OCI-LY3 (cell line): ENCODE measurements around the gene MED27.

Experiments
- H2AFZ ChIP-seq: fragments of 200-600, 300-600 bp; shearing (Covaris generic); 2 replicates; pipeline ENCODE4 v1.6.0; 2014; ENCODE audit warnings: antibody characterized with exemption, low read depth, low read length
- H3K27ac ChIP-seq: fragments of 200-600, 300-600 bp; sonication (generic); 2 replicates; pipeline ENCODE4 v1.5.1; 2014; ENCODE audit warnings: mild to moderate bottlenecking, low read length, moderate library complexity, mixed read lengths
- H3K27me3 ChIP-seq: fragments of 200-600, 300-600 bp; sonication (generic); 2 replicates; pipeline ENCODE4 v1.6.1; 2014; ENCODE audit warnings: low read depth, low read length, mixed read lengths
- H3K36me3 ChIP-seq: fragments of 200-600, 300-600 bp; sonication (generic); replicated peaks from 2 replicates; pipeline ENCODE3; 2014; ENCODE audit warnings: low read depth, low read length, mixed read lengths
- H3K4me1 ChIP-seq: fragments of 300-600, 200-600 bp; sonication (generic); 2 replicates; pipeline ENCODE4 v1.6.1; 2014; ENCODE audit warnings: low read length, mixed read lengths
- H3K4me2 ChIP-seq: fragments of 200-600, 300-600 bp; sonication (generic); 2 replicates; pipeline ENCODE4 v1.6.1; 2014; ENCODE audit warnings: low read length, mixed read lengths
- H3K4me3 ChIP-seq: fragments of 300-600, 200-600 bp; sonication (generic); 2 replicates; pipeline ENCODE4 v1.5.1; 2014; ENCODE audit warnings: antibody characterized with exemption, mild to moderate bottlenecking, low read length, moderate library complexity
- H3K79me2 ChIP-seq: fragments of 300-600, 200-600 bp; shearing (Covaris generic); 2 replicates; pipeline ENCODE4 v1.6.1; 2014; ENCODE audit warnings: mild to moderate bottlenecking, low read length, mixed read lengths
- H3K9ac ChIP-seq: fragments of 300-600, 200-600 bp; shearing (Covaris generic); 2 replicates; pipeline ENCODE4 v1.6.0; 2014; ENCODE audit warnings: mild to moderate bottlenecking, low read length, moderate library complexity
- H3K9me3 ChIP-seq: fragments of 200-600, 300-600 bp; shearing (Covaris generic); 2 replicates; pipeline ENCODE4 v1.6.1; 2014; ENCODE audit warnings: low read length, mixed read lengths; ENCODE audit not compliant: insufficient read depth
- H4K20me1 ChIP-seq: fragments of 200-600, 300-600 bp; sonication (generic); 2 replicates; pipeline ENCODE4 v1.6.1; 2016; ENCODE audit warnings: low read length, mixed read lengths; ENCODE audit not compliant: insufficient read depth
- CTCF ChIP-seq: fragments of 200-600, 300-600 bp; sonication (generic); IDR thresholded peaks from 2 replicates; pipeline ENCODE4 v1.5.1; 2014; ENCODE audit warnings: antibody characterized with exemption, low read length, low read depth
- EZH2phosphoT487 ChIP-seq: fragments of 200-600 bp; shearing (Covaris generic); IDR thresholded peaks from 2 replicates; pipeline ENCODE4 v1.6.1; 2018; ENCODE audit warnings: antibody characterized with exemption, mixed run types, low read depth

Gene MED27

GRCh38 chr9:131950487-131950886 lies 129.2 kb downstream of the MED27 start:
- Histone ChIP-seq H3K4me3 (no peak overlapping the region), H3K79me2 (no peaks in the 10 kb centered on the region), H4K20me1 (peaks cover 14% of the 10 kb centered on the region), H3K4me1 (peaks cover 7% of the 10 kb centered on the region), H3K27me3 (no peaks in the 10 kb centered on the region), H3K9ac (no peak overlapping the region), H2AFZ (no peak overlapping the region), H3K9me3 (no peaks in the 10 kb centered on the region), H3K36me3 (no peaks in the 10 kb centered on the region), H3K4me2 (no peak overlapping the region), H3K27ac (no peak overlapping the region)
- TF ChIP-seq CTCF: no peak

- TF ChIP-seq CTCF (no peak), EZH2phosphoT487 (no peak)
- no peaks in the 10 kb centered on the region for H3K36me3 ChIP-seq
- H3K79me2 ChIP-seq: no peaks in the 10 kb centered on the region
- H3K4me2 ChIP-seq: no peak overlapping the region
- no peak overlapping the region for H3K27ac ChIP-seq
- H2AFZ ChIP-seq: no peak overlapping the region
- peaks cover 7% of the 10 kb centered on the region for H3K4me1 ChIP-seq
- H3K9ac ChIP-seq: no peak overlapping the region
- no peaks in the 10 kb centered on the region for H3K9me3 ChIP-seq
- H3K27me3 ChIP-seq: no peaks in the 10 kb centered on the region
- H4K20me1 ChIP-seq: 0 out of 2 replicates have a peak, but pooled peaks cover 6% of the 10 kb centered on the region
- no peak overlapping the region for H3K4me3 ChIP-seq
Measured at GRCh38 chr9:131946180-131946579, 133.5 kb downstream of the MED27 start.

- H3K79me2 ChIP-seq: no peaks in the 10 kb centered on the region
- H3K4me1 ChIP-seq: peaks cover 7% of the 10 kb centered on the region
- H3K9me3 ChIP-seq: no peaks in the 10 kb centered on the region
- no peak overlapping the region for H2AFZ ChIP-seq
- no peaks in the 10 kb centered on the region for H3K27me3 ChIP-seq
- H3K27ac ChIP-seq: no peak overlapping the region
- H4K20me1 ChIP-seq: peaks cover 6% of the 10 kb centered on the region; the same call in 1 of the 2 replicates
- H3K4me2 ChIP-seq: no peak overlapping the region
- no peak for TF ChIP-seq CTCF
- TF ChIP-seq EZH2phosphoT487: no peak
- no peaks in the 10 kb centered on the region for H3K36me3 ChIP-seq
- H3K4me3 ChIP-seq: no peak overlapping the region
- no peak overlapping the region for H3K9ac ChIP-seq
Measured at GRCh38 chr9:131943351-131943841, 136.3 kb downstream of the MED27 start.

GRCh38 chr9:131942146-131942720 lies 137.4 kb downstream of the MED27 start:
- no peak overlapping the region for H3K4me2 ChIP-seq
- H3K9me3 ChIP-seq: no peaks in the 10 kb centered on the region
- TF ChIP-seq EZH2phosphoT487 (no peak), CTCF (no peak)
- H3K9ac ChIP-seq: no peak overlapping the region
- no peak overlapping the region for H3K4me3 ChIP-seq
- no peaks in the 10 kb centered on the region for H3K79me2 ChIP-seq
- H3K36me3 ChIP-seq: no peaks in the 10 kb centered on the region
- peaks cover 7% of the 10 kb centered on the region for H3K4me1 ChIP-seq
- H3K27ac ChIP-seq: no peak overlapping the region
- peaks cover 6% of the 10 kb centered on the region; the same call in 1 of the 2 replicates for H4K20me1 ChIP-seq
- no peaks in the 10 kb centered on the region for H3K27me3 ChIP-seq
- H2AFZ ChIP-seq: no peak overlapping the region
